ENCODE data around the gene CDC42EP1.
"Not testable (repeated sequence)": the region's sequence is repeated elsewhere in the genome, so short reads cannot be mapped to it uniquely, and the experiment has no call there.

The CDC42EP1 gene, protein sequence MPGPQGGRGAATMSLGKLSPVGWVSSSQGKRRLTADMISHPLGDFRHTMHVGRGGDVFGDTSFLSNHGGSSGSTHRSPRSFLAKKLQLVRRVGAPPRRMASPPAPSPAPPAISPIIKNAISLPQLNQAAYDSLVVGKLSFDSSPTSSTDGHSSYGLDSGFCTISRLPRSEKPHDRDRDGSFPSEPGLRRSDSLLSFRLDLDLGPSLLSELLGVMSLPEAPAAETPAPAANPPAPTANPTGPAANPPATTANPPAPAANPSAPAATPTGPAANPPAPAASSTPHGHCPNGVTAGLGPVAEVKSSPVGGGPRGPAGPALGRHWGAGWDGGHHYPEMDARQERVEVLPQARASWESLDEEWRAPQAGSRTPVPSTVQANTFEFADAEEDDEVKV

GRCh38 chr22:37559901-37560607 is at the start of gene CDC42EP1:
CDC42EP1 (plus strand) TSS chr22:37560480; CDS start chr22:37566350, 5,870 bp downstream.
- DNase-seq (ENCODE audit: low read depth in 2 of 2, low spot score in 1 of 2): no peak

DNA sequence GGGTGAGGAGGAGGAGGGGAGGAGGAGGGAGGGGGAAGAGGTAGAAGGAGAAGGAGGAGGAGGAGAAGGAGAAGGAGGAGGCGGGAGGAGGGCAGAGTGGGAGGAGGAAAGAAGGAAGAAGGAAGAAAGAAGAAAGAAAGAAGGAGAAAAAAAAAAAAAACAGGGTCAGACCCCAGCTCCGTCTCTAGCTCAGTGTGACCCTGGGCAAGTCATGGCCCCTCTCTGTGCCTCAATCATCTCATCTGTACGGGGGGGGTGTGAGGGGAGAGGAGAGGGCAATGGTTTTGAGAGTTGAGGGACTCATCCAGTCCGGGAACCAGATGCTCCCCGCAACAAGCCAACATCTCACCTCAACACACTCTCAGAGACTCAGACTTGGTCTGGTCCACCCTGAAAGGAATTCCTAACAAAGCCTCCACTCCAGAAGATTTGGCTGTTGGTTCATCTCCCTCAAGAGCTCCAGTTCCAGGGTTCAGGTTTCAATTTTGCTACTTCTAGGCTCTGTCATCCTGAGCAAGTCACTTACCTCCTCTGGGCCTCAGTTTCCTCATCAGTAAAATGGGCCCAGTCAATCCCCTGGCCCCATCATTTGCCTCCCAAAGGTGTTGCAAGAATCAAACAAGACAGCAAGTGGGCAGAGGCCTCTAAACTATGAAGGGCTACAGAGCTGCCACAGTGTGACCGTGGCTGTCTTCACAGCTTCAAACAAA is 48.7 kb upstream of the CDC42EP1 start:
- DNase-seq (ENCODE audit: low read depth in 2 of 2, low spot score in 1 of 2): no peak

DNA sequence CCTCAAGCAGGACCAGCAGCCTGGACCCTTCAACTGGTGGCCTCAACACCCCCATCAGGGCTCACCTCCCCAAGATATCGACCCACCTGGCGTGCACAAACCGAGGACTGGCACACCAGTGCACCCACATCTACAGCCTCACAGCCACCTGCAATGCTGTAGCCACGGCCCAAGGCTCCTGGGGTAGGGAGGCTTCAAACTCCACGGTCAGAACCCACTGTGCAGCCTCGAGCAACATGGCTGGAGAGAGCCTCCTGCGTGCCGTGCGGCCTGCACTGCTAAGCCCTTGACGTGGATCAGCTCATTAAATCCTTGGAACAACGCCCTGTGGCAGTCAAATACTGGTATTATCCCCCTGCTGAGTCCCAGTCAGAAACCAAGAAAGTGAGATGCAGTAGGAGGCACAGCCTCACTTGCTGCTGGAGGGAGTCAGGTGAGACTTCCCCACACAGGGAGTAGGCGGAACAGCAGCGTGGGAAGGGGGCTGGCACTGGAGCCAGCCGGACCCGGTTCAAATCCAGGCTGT is 45.7 kb upstream of the CDC42EP1 start:
- no peak for DNase-seq (ENCODE audit: low read depth in 2 of 2, low spot score in 1 of 2)

- no peak for DNase-seq (ENCODE audit: low read depth in 2 of 2, low spot score in 1 of 2)
These were observed 44.4 kb upstream of the CDC42EP1 start for GRCh38 chr22:37515901-37516300.

DNA sequence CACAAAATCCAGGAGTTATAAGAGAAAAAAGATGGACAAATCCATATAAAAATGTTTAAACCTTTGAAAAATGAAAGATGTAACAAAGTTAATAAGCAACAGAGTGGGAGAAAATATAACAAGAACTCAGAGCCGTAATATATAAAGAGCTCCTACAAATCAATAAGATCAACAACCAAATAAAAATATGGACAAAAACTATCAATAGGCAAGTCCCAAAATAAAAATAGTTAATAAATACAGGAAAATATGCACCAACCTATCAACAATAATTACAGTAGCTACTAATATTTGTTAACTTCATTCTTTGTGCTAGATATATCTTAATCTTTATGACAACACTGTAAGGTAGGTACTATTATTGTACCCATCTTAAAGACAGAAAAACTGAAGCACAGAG is 43.8 kb upstream of the CDC42EP1 start:
- no peak for DNase-seq (ENCODE audit: low read depth in 2 of 2, low spot score in 1 of 2)

DNA sequence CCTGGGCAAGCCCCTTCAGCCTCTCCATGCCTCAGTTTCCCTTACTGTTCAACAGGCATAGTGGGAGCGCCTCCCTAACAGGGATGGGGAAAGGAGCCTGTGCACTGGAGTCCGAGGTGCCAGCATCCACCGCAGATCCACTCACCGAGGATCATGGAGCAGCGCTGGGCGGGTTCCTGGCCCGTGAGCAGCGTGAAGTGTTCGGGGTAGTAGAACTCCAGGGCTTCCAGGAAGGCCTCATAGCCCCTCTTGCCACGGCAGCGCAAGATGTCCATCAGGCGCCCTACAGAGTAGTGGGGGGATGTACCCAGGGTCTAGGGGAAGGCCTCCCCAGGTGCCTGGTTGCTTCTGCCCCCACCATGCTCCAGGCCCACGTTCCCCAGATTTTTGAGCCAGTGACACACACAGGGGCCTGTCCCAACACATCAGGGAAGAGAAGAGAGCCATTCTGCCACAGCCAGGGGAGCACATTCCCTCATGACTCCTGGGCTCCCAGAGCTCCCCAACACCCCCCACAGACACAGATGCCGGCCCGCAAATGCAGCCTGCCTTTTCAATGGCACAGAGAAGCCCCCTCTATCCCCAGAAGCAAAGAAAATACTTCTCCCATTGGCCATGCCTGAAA is 42.3 kb upstream of the CDC42EP1 start:
- DNase-seq (ENCODE audit: low read depth in 2 of 2, low spot score in 1 of 2): no peak

GRCh38 chr22:37518509-37519267 is 41.6 kb upstream of the CDC42EP1 start:
- no peak for DNase-seq (ENCODE audit: low read depth in 2 of 2, low spot score in 1 of 2)

- DNase-seq (ENCODE audit: low read depth in 2 of 2, low spot score in 1 of 2): no peak
These were observed 40.7 kb upstream of the CDC42EP1 start, which contains the start of gene CARD10 for GRCh38 chr22:37519268-37520195. CARD10 (minus strand) TSS chr22:37519415; CDS start chr22:37519200, 215 bp downstream.

DNA sequence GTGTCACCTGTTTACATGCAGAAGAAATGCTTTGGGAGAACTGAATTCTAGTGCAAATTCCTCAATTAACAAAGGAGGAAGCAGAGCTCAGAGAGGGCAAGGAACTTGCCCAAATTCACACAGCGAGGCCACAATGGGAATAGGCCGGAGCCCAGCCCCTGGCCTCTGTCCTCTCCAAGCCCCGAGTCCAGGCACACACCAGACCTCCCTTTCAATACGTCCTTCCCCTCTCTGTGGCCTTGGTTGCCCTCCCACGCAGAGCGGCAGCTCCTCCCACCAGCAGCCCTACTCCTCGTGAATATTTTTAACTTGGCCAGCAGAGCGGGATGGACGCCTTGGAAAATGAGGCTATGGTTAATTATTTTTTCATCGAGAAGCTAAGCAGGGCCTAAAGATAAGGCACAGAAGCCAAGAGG is 39.5 kb upstream of the CDC42EP1 start:
- no peak for DNase-seq (ENCODE audit: low read depth in 2 of 2, low spot score in 1 of 2)

DNA sequence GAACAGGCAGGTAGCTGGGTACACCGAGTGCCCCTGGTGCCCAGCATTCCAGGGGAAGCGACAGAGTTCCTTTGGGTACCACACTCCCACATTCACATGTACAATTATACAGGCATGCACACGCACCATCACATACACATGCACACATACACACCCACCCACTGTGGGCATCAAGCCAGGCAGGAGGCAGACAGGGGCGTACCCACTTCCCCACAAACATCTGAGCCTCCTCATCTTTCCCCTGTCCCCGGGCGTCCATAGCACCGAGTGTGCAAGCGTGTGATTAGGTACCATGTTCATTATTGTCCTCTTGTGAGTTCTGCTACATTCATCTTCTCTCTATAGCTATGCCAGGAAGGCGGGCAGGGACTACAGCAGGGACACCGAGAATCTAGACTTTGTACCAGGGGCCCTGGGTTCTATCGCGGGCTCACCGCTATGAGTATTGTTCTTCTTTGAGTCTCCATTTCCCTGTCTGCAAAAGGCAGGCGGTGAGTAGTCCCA is 39.0 kb upstream of the CDC42EP1 start:
- DNase-seq (ENCODE audit: low read depth in 2 of 2, low spot score in 1 of 2): no peak

GRCh38 chr22:37522482-37522881 is 37.8 kb upstream of the CDC42EP1 start:
- no peak for DNase-seq (ENCODE audit: low read depth in 2 of 2, low spot score in 1 of 2)

DNA sequence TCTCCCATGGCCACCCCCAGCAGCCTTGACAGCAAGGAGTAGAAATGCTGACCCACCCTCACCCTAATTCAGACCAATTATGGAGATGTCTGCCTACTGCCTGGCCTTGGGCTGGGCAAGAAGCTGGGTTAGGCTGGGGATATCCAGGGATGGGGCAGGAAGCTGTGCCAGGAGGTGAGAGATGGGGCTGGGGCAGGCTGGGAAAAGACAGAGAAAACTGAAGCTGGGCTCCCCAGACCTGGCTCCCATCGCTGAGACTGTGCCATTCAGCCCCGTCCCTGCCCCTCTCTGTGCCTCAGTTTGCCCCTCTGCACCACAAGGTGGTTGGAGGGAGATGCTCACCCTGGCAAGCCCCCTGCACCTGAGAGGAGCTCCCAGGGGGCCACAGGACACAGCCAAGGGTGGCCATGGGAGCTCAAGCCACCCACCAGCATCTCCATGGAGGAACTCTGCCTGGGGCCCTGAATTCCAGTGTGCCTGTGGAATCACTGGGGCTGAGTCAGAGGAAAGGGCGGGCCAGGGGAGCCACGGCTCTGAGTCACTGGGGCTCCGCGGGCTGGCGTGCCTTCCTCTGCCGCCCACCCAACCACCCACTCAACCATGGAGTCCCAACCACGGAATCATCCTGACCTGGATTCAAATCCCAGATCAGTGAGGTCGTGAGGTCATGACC is 35.1 kb upstream of the CDC42EP1 start:
- no peak for DNase-seq (ENCODE audit: low read depth in 2 of 2, low spot score in 1 of 2)

- no peak for DNase-seq (ENCODE audit: low read depth in 2 of 2, low spot score in 1 of 2)
These were observed 34.4 kb upstream of the CDC42EP1 start for GRCh38 chr22:37525746-37526350.

- DNase-seq (ENCODE audit: low read depth in 2 of 2, low spot score in 1 of 2): no peak
These were observed 33.9 kb upstream of the CDC42EP1 start for GRCh38 chr22:37526376-37526775.

- not testable (repeated sequence) for DNase-seq (ENCODE audit: low read depth in 2 of 2, low spot score in 1 of 2)
These were observed 33.1 kb upstream of the CDC42EP1 start for GRCh38 chr22:37527081-37527752.

GRCh38 chr22:37527952-37528351 is 32.3 kb upstream of the CDC42EP1 start:
- DNase-seq (ENCODE audit: low read depth in 2 of 2, low spot score in 1 of 2): not testable (repeated sequence)

- no peak for DNase-seq (ENCODE audit: low read depth in 2 of 2, low spot score in 1 of 2)
These were observed 30.5 kb upstream of the CDC42EP1 start for GRCh38 chr22:37529652-37530345.
